H1 (cell line): ENCODE data around the gene LAMC1. TPM values are rescaled to one million over a fixed set of nuclear protein-coding genes. Genes with fewer than 3 reads are reported as not detected.

Experiments
- CTCF ChIA-PET: fragments of 300-600 bp; sonication (Branson Sonifier 250); formaldehyde crosslinking; loops from one replicate; lab custom pipeline; 2021; ENCODE audit not compliant: partially characterized antibody; lab: Charles Lee
- POLR2A ChIA-PET: fragments of 300-600 bp; sonication (Branson Sonifier 250); formaldehyde crosslinking; loops from one replicate; lab custom pipeline; 2021; ENCODE audit warnings: inconsistent platforms; ENCODE audit not compliant: partially characterized antibody; lab: Charles Lee
- DNase-seq, 2 experiments: peaks; one replicate each; pipeline versions ENCODE4 v3.0.0 to v3.0.0-alpha.2; 2010 to 2022; ENCODE audit warnings: low spot score in 2 of 2, low read depth in 1 of 2, mixed read lengths in 1 of 2
- FAIRE-seq: peaks from 2 replicates; lab custom pipeline; 2011; peaks lifted over from hg19 to GRCh38; lab: Jason Lieb, UNC
- H2AFZ ChIP-seq: 2 replicates; pipeline ENCODE4 v1.8.1; 2012; ENCODE audit warnings: low read length, inconsistent platforms
- H2AK5ac ChIP-seq: 2 replicates; pipeline ENCODE4 v1.6.1; 2013; ENCODE audit warnings: low read depth, low read length
- H2BK120ac ChIP-seq: replicated peaks from 2 replicates; pipeline ENCODE3; 2013; ENCODE audit warnings: low read depth, low read length, inconsistent platforms
- H2BK12ac ChIP-seq: 2 replicates; pipeline ENCODE4 v1.6.1; 2013; ENCODE audit warnings: low read depth, low read length
- H2BK15ac ChIP-seq: 2 replicates; pipeline ENCODE4 v1.6.1; 2013; ENCODE audit warnings: low read length
- H2BK20ac ChIP-seq: 2 replicates; pipeline ENCODE4 v1.6.1; 2013; ENCODE audit warnings: low read length
- H2BK5ac ChIP-seq: 2 replicates; pipeline ENCODE4 v1.6.1; 2013; ENCODE audit warnings: low read depth, low read length
- H3K14ac ChIP-seq: 2 replicates; pipeline ENCODE4 v1.6.1; 2013; ENCODE audit warnings: inconsistent platforms; ENCODE audit not compliant: insufficient read length
- H3K18ac ChIP-seq: 2 replicates; pipeline ENCODE4 v1.6.1; 2013; ENCODE audit warnings: low read length; ENCODE audit errors: extremely low read depth
- H3K23ac ChIP-seq: 2 replicates; pipeline ENCODE4 v1.6.1; 2013; ENCODE audit warnings: inconsistent platforms; ENCODE audit not compliant: insufficient read length
- H3K23me2 ChIP-seq: 2 replicates; pipeline ENCODE4 v1.6.1; 2013; ENCODE audit warnings: low read depth, low read length
- H3K27ac ChIP-seq: 2 replicates; pipeline ENCODE4 v1.6.1; 2011; ENCODE audit warnings: low read depth, low read length, inconsistent platforms
- H3K27me3 ChIP-seq, 4 experiments: replicated peaks in 1 of 4; 1 replicate in 1 of 4; 2 replicates in 3 of 4; pipeline versions ENCODE4 v1.6.1 to v1.8.1; 2011 to 2013; ENCODE audit warnings: low read length in 3 of 4, mild to moderate bottlenecking in 3 of 4, inconsistent platforms in 2 of 4, mixed read lengths in 2 of 4, moderate library complexity in 1 of 4; ENCODE audit not compliant: control insufficient read depth in 3 of 4, insufficient read depth in 3 of 4; ENCODE audit errors: extremely low read depth in 1 of 4
- H3K36me3 ChIP-seq, 4 experiments: 2 replicates each; pipeline versions ENCODE4 v1.6.1 to v1.8.1; 2011 to 2013; ENCODE audit warnings: mild to moderate bottlenecking in 4 of 4, low read length in 3 of 4, moderate library complexity in 2 of 4, control low read depth in 1 of 4, inconsistent platforms in 1 of 4; ENCODE audit not compliant: insufficient read depth in 4 of 4, control insufficient read depth in 2 of 4
- H3K4ac ChIP-seq: replicated peaks from 2 replicates; pipeline ENCODE3; 2013; ENCODE audit warnings: low read length, low read depth, mixed read lengths, inconsistent platforms; ENCODE audit not compliant: insufficient read length
- H3K4me1 ChIP-seq, 4 experiments: replicated peaks in 1 of 4; 1 replicate in 1 of 4; 2 replicates in 3 of 4; pipeline versions ENCODE4 v1.6.1 to v1.8.1; 2011 to 2013; ENCODE audit warnings: low read length in 3 of 4, inconsistent platforms in 2 of 4, mixed read lengths in 1 of 4; ENCODE audit not compliant: insufficient read depth in 4 of 4, control insufficient read depth in 3 of 4
- H3K4me2 ChIP-seq, 2 experiments: 2 replicates each; pipeline versions ENCODE4 v1.6.1 to v1.8.1; 2011 to 2013; ENCODE audit warnings: low read depth in 2 of 2, low read length in 2 of 2, control low read depth in 1 of 2, inconsistent platforms in 1 of 2, mild to moderate bottlenecking in 1 of 2; ENCODE audit not compliant: insufficient read depth in 1 of 2
- H3K4me3 ChIP-seq, 4 experiments: fragments of 200-600, 300-600 bp in 1 of 4; sonication (generic), shearing (Covaris generic), sonication (Bioruptor Twin) in 1 of 4; 2 replicates each; pipeline versions ENCODE4 v1.5.1 to v1.8.1; 2011 to 2016; ENCODE audit warnings: low read length in 4 of 4, low read depth in 3 of 4, control low read depth in 2 of 4, inconsistent platforms in 2 of 4, mild to moderate bottlenecking in 2 of 4, mixed read lengths in 1 of 4, moderate library complexity in 1 of 4; ENCODE audit not compliant: insufficient read depth in 2 of 4; ENCODE audit errors: extremely low read depth in 1 of 4
- H3K56ac ChIP-seq: replicated peaks from 2 replicates; pipeline ENCODE3; 2013; ENCODE audit warnings: low read depth, mild to moderate bottlenecking, mixed read lengths, low read length, inconsistent platforms; ENCODE audit not compliant: insufficient read length
- H3K79me1 ChIP-seq: 2 replicates; pipeline ENCODE4 v1.6.1; 2013; ENCODE audit warnings: low read depth, low read length, control low read depth
- H3K79me2 ChIP-seq, 2 experiments: 2 replicates each; pipeline versions ENCODE4 v1.6.1 to v1.8.1; 2012 to 2013; ENCODE audit warnings: low read length in 2 of 2, mild to moderate bottlenecking in 2 of 2, inconsistent platforms in 1 of 2; ENCODE audit not compliant: insufficient read depth in 2 of 2, control insufficient read depth in 1 of 2
- H3K9ac ChIP-seq, 4 experiments: replicated peaks in 1 of 4; 1 replicate in 1 of 4; 2 replicates in 3 of 4; pipeline versions ENCODE4 v1.6.1 to v1.8.1; 2011 to 2013; ENCODE audit warnings: low read depth in 3 of 4, low read length in 3 of 4, control low read depth in 2 of 4, mild to moderate bottlenecking in 2 of 4, moderate library complexity in 2 of 4, inconsistent platforms in 1 of 4; ENCODE audit errors: extremely low read depth in 1 of 4
- H3K9me3 ChIP-seq, 2 experiments: 2 replicates each; pipeline versions ENCODE4 v1.6.1 to v1.8.1; 2012 to 2013; ENCODE audit warnings: mild to moderate bottlenecking in 2 of 2, moderate library complexity in 2 of 2, control low read depth in 1 of 2, inconsistent platforms in 1 of 2, low read depth in 1 of 2, low read length in 1 of 2, mixed read lengths in 1 of 2; ENCODE audit not compliant: insufficient read depth in 2 of 2
- H4K20me1 ChIP-seq, 2 experiments: replicated peaks in 1 of 2; 2 replicates each; pipeline versions ENCODE3 to v1.8.1; 2011 to 2013; ENCODE audit warnings: inconsistent platforms in 2 of 2, low read length in 2 of 2, mild to moderate bottlenecking in 1 of 2; ENCODE audit not compliant: insufficient read depth in 2 of 2, control insufficient read depth in 1 of 2
- H4K5ac ChIP-seq: 2 replicates; pipeline ENCODE4 v1.6.1; 2013; ENCODE audit warnings: low read length, low read depth, mixed read lengths, inconsistent platforms; ENCODE audit not compliant: insufficient read length
- H4K8ac ChIP-seq: 2 replicates; pipeline ENCODE4 v1.8.0; 2013; ENCODE audit warnings: mild to moderate bottlenecking, moderate library complexity, low read length, inconsistent platforms; ENCODE audit not compliant: insufficient read depth; ENCODE audit errors: extremely low read depth
- H4K91ac ChIP-seq: replicated peaks from 2 replicates; pipeline ENCODE3; 2013; ENCODE audit warnings: low read length, mixed read lengths, inconsistent platforms; ENCODE audit not compliant: insufficient read length
- CEBPB ChIP-seq: IDR thresholded peaks from 2 replicates; pipeline ENCODE4 v1.6.1; 2012; ENCODE audit warnings: low read depth, low read length
- EGR1 ChIP-seq: IDR thresholded peaks from 2 replicates; pipeline ENCODE4 v1.6.1; 2011; ENCODE audit warnings: low read depth, low read length, borderline replicate concordance
- EP300 ChIP-seq, 2 experiments: IDR thresholded peaks; 1 replicate in 1 of 2; 2 replicates in 1 of 2; pipeline ENCODE4 v1.6.1; 2011 to 2012; ENCODE audit warnings: low read depth in 2 of 2, low read length in 2 of 2, mild to moderate bottlenecking in 2 of 2, borderline replicate concordance in 1 of 2, inconsistent platforms in 1 of 2, moderate library complexity in 1 of 2
- JUN ChIP-seq: IDR thresholded peaks from 2 replicates; pipeline ENCODE4 v1.6.1; 2011; ENCODE audit warnings: low read depth, mild to moderate bottlenecking, improper control_type of control experiment, low read length
- JUND ChIP-seq: IDR thresholded peaks from 2 replicates; pipeline ENCODE4 v1.6.1; 2011; ENCODE audit warnings: mild to moderate bottlenecking, improper control_type of control experiment, low read length
- MAFK ChIP-seq: IDR thresholded peaks from 2 replicates; pipeline ENCODE4 v1.6.1; 2012; ENCODE audit warnings: low read depth, mild to moderate bottlenecking, improper control_type of control experiment, low read length
- SP1 ChIP-seq: IDR thresholded peaks from 2 replicates; pipeline ENCODE4 v1.6.1; 2011; ENCODE audit warnings: low read depth, low read length
- TAF7 ChIP-seq: optimal IDR thresholded peaks from 2 replicates; pipeline ENCODE3; 2011; ENCODE audit warnings: low read depth, mild to moderate bottlenecking, inconsistent platforms, low read length, moderate library complexity, borderline replicate concordance
- TBP ChIP-seq: IDR thresholded peaks from 2 replicates; pipeline ENCODE4 v1.6.1; 2011; ENCODE audit warnings: low read depth, low read length, improper control_type of control experiment
- TEAD4 ChIP-seq: IDR thresholded peaks from 2 replicates; pipeline ENCODE4 v1.6.1; 2012; ENCODE audit warnings: low read depth, low read length, inconsistent platforms, mixed read lengths
- WGBS, 2 experiments: shearing (Covaris generic) in 1 of 2; methylation state at CpG; one replicate each; pipeline versions ENCODE4 v1.1.6 to v1.1.7; 2013 to 2015; ENCODE audit warnings: low lambda C conversion rate in 2 of 2, mixed read lengths in 2 of 2, inconsistent platforms in 1 of 2, low coverage in 1 of 2, missing lambda C conversion rate in 1 of 2; ENCODE audit not compliant: insufficient replicate concordance in 2 of 2, insufficient coverage in 1 of 2, insufficient read length in 1 of 2; ENCODE audit errors: extremely low coverage in 1 of 2, missing lambda C conversion rate in 1 of 2; 5-methylcytosine and 5-hydroxymethylcytosine counted together
- polyA plus RNA-seq, 7 experiments: library from polyadenylated mRNA; depleted of rRNA in 3 of 7; stranded (reverse) in 5 of 7; unstranded in 2 of 7; fragments of >200 nt in 5 of 7; fragments of 200-250 nt in 2 of 7; gene quantifications; 1 replicate in 5 of 7; 2 replicates in 1 of 7; 4 replicates in 1 of 7; pipeline versions ENCODE4 v1.2.1 to v1.2.3, GENCODE V29; 2011 to 2013; ENCODE audit warnings: missing spikeins in 2 of 7, mixed read lengths in 2 of 7
- total RNA-seq: library from RNA; stranded (reverse); fragmentation: NEBNext Ultra II Directional; extraction: Animal tissue kit (Norgen Biotek cat#: 25700); gene quantifications from 2 replicates; pipeline ENCODE4 v1.2.1, GENCODE V29; 2021
- TF ChIP-seq, protein P1 (sequence below): IDR thresholded peaks from 2 replicates; pipeline ENCODE4 v1.6.1; 2012; ENCODE audit warnings: low read length, inconsistent platforms
- TF ChIP-seq, protein P2 (sequence below): IDR thresholded peaks from 2 replicates; pipeline ENCODE4 v1.6.1; 2011; ENCODE audit warnings: low read depth, mild to moderate bottlenecking, low read length; ENCODE audit not compliant: insufficient read depth

Gene LAMC1
- total and polyA plus RNA-seq, 2 of the 8 experiments (the other 6 are each of a cell fraction or from before 2014, with no cell fraction given), result 47.6 to 90.3 TPM

DNA sequence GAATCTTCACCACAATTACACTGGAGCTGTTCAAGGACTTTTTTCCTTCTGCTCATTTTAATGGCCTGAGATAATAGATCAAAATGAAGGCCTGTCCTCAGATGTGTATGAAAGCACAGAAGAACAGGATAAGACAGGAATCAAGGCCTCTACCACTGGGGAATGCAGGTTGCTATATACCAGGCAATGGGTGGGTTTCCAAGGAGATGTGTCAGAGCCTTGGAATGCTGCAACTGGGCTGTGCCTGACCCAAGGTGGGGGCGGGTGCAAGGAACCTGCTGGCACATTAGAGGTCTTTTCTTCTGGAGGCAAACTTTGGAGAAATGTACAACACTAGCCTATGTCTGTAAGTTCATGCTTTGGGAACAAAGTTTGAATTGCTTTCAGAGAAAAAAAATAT lies 141.1 kb downstream of the LAMC1 start:
- FAIRE-seq (peak; percentile 62), DNase-seq (peak in 1 of 2 experiments; percentile 44)
- Histone ChIP-seq H3K9me3 (no peaks in the 10 kb centered on the region), H2BK15ac (no peak overlapping the region), H3K4me3 (no peak overlapping the region), H4K8ac (no peak overlapping the region), H3K4me2 (no peak overlapping the region), H2BK120ac (no peak overlapping the region), H3K9ac (no peak overlapping the region), H4K91ac (no peak overlapping the region), H2BK12ac (no peak overlapping the region), H3K27me3 (no peaks in the 10 kb centered on the region), H3K27ac (no peak overlapping the region), H4K5ac (no peak overlapping the region), H3K14ac (no peak overlapping the region), H2AK5ac (no peak overlapping the region), H3K18ac (no peak overlapping the region), H3K4ac (no peak overlapping the region), H3K4me1 (peaks cover 0 to 5% (median 2%) of the 10 kb centered on the region in 4 experiments; a peak in 5 of 7 replicates), H3K56ac (no peak overlapping the region), H2BK20ac (no peak overlapping the region), H3K79me2 (no peaks in the 10 kb centered on the region), H2AFZ (no peak overlapping the region), H2BK5ac (no peak overlapping the region), H3K23ac (no peak overlapping the region), H3K79me1 (no peaks in the 10 kb centered on the region), H3K23me2 (no peaks in the 10 kb centered on the region), H3K36me3 (no peaks in the 10 kb centered on the region), H4K20me1 (no peaks in the 10 kb centered on the region)
- CTCF ChIA-PET, result interaction anchor here (1.9 kb wide), 1 partner anchor 66 kb away, joined by 5 read pairs; no protein-coding TSS in a partner anchor
- WGBS, 2 experiments, result 55% methylated on average over 1 of the region's 1 CpG; no CpG with 5 or more reads in 1 of the 2 experiments
- POLR2A ChIA-PET, result no interaction called here
- TF ChIP-seq, protein P1, sequence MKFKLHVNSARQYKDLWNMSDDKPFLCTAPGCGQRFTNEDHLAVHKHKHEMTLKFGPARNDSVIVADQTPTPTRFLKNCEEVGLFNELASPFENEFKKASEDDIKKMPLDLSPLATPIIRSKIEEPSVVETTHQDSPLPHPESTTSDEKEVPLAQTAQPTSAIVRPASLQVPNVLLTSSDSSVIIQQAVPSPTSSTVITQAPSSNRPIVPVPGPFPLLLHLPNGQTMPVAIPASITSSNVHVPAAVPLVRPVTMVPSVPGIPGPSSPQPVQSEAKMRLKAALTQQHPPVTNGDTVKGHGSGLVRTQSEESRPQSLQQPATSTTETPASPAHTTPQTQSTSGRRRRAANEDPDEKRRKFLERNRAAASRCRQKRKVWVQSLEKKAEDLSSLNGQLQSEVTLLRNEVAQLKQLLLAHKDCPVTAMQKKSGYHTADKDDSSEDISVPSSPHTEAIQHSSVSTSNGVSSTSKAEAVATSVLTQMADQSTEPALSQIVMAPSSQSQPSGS, result 0 out of 2 replicates have a peak, but pooled peaks have one; percentile 44
- TF ChIP-seq TBP (no peak), MAFK (no peak), EP300 (IDR thresholded peaks at IDR 0.05; ENCODE audit: borderline replicate concordance in 1 of 2, low read depth in 2 of 2, low read length in 2 of 2) (no peak), TAF7 (no peak), TEAD4 (peak; percentile 95), JUND (peak; percentile 94), CEBPB (0 out of 2 replicates have a peak, but pooled peaks have one; percentile 17), EGR1 (peak; percentile 22; the same call in 1 of the 2 replicates), SP1 (peak; percentile 40; the same call in 1 of the 2 replicates), JUN (peak; percentile 96)
- TF ChIP-seq, protein P2, sequence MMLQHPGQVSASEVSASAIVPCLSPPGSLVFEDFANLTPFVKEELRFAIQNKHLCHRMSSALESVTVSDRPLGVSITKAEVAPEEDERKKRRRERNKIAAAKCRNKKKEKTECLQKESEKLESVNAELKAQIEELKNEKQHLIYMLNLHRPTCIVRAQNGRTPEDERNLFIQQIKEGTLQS, result no peak
